GM12801 (cell line): ENCODE measurements around the gene ELOVL5.

Experiments used
- TF ChIP-seq, protein P1 (sequence below): IDR thresholded peaks from one replicate; pipeline ENCODE4 v1.5.1; 2011; ENCODE audit warnings: control low read depth; ENCODE audit not compliant: insufficient read length; ENCODE audit errors: extremely low read depth

ELOVL5 gene

GRCh38 chr6:53295176-53295575, 53.6 kb downstream of the ELOVL5 start:
- TF ChIP-seq, protein P1, sequence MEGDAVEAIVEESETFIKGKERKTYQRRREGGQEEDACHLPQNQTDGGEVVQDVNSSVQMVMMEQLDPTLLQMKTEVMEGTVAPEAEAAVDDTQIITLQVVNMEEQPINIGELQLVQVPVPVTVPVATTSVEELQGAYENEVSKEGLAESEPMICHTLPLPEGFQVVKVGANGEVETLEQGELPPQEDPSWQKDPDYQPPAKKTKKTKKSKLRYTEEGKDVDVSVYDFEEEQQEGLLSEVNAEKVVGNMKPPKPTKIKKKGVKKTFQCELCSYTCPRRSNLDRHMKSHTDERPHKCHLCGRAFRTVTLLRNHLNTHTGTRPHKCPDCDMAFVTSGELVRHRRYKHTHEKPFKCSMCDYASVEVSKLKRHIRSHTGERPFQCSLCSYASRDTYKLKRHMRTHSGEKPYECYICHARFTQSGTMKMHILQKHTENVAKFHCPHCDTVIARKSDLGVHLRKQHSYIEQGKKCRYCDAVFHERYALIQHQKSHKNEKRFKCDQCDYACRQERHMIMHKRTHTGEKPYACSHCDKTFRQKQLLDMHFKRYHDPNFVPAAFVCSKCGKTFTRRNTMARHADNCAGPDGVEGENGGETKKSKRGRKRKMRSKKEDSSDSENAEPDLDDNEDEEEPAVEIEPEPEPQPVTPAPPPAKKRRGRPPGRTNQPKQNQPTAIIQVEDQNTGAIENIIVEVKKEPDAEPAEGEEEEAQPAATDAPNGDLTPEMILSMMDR: no peak

- TF ChIP-seq, protein P1: no peak
Measured at GRCh38 chr6:53294611-53295010, 54.1 kb downstream of the ELOVL5 start.

- TF ChIP-seq, protein P1: no peak
Measured at GRCh38 chr6:53294095-53294494, 54.7 kb downstream of the ELOVL5 start.

DNA sequence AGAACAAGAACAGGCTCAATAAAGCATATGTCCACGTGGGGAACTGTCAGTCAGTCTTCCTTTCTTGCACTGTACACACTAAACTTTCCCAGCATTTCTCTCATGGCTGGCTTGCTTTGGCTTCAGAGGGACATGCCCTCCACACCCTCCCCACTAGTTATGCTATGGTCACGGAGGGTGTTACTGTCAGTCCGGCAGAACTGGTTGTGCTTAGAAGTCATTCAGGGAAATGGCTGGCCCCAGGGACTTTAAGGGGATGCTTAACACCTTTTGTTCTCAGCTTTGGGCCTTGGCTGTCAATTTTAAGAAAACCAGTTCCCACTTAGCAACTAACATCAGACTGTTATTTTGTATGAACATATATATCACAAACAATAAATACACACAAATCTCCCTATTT, 55.1 kb downstream of the ELOVL5 start:
- TF ChIP-seq, protein P1: no peak

DNA sequence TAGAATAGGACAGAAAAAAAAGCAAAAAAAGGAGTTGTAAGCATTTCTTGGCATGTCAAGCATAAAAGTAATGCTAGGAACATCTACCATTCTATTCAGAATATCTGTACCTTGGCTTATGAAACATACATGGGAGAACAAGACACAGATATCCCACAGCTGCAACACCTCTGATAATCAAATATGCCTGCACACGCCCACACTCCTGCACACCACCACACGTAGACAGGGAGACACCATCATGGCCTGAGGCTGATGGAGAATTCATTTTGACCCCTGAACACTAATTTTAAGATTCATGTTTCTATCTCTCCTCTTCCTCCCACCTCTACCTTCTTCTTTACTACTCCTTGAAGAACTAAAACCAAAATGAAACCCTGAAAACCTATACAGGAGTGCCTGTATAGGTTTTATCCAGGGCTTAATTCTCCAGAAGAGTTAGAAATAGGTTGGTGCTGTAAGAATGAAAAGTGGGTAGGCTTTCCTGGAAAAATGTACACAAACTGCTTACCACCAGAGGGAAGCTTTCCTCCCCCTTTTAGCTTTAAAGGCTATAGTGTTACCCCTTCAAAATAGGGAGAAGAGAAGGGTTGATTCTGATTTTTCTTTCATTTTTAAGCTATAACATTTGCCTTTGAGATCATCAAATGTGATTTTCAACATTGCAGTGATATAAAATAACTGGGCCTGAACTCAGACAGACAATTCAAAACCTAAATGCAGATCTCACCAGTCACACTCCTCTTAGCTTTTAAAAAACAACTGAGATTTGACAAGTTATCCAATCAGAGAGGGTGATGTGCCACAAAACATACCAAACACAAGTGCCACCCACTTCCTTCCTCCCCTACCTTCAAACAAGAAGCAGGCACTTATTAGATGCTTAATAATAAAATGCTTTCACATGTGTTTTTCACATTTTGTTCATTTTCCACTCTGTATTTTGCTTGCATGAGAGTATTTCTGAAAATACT, 57.9 kb downstream of the ELOVL5 start:
- TF ChIP-seq, protein P1: no peak

GRCh38 chr6:53287336-53288225, 61.2 kb downstream of the ELOVL5 start:
- TF ChIP-seq, protein P1: no peak

- TF ChIP-seq, protein P1: no peak
Measured at GRCh38 chr6:53284901-53285300, 63.8 kb downstream of the ELOVL5 start.
